NCI-H2029 (cell line): Measurements from ENCODE around the gene CDC42BPA.
"Not testable (repeated sequence)": the region's sequence is repeated elsewhere in the genome, so short reads cannot be mapped to it uniquely, and the experiment has no call there.

Experiments used
- DNase-seq: peaks from one replicate; lab custom pipeline; 2025; lab: John Stamatoyannopoulos, UW

The CDC42BPA gene

DNA sequence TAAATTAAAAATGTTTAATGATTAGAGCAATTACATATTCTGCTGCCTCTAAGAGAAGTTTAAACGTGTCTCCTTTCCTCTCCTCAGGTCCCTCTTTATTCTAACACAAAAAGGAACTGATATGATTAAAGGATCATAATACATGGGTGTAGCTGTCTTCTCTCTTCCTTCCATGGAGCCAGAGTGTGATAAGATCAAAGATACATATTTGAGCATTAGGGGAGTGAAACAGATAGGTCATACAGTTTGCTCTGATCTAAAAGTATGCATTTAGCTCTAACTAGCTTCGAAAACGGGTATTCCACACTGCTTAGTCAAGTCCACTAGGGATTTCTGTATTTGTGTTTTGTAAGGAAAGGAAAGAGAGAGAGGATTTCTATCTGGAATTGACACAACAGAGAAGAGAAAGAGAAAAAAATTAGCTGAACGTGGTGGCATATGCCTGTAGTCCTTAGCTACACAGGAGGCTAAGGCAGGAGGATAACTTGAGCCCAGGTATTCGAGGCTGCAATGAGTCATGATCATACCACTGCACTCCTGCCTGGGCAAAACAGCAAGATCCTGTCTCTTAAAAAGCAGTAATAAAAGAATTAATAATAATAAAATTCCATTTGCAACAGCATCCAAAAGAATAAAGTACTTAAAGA, 63.1 kb downstream of the CDC42BPA start:
- no peak for DNase-seq

DNA sequence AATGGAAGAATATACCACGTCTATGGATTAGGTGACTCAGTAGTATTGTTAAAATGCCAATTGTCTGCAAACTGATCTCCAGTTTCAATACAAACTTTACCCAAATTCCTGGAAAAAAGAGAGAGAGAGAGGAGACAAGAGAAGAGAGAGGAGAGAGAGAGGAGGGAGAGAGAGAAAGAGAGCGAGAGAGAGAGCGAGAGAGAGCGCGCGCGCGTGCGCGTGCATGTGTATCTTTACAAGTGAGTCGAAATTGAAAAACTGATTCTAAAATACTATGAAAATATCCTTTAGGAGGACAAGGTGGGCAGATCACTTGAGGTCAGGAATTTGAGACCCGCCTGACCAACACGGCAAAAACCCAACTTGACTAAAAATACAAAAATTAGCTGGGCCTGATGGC, 65.2 kb downstream of the CDC42BPA start:
- DNase-seq = no peak

DNA sequence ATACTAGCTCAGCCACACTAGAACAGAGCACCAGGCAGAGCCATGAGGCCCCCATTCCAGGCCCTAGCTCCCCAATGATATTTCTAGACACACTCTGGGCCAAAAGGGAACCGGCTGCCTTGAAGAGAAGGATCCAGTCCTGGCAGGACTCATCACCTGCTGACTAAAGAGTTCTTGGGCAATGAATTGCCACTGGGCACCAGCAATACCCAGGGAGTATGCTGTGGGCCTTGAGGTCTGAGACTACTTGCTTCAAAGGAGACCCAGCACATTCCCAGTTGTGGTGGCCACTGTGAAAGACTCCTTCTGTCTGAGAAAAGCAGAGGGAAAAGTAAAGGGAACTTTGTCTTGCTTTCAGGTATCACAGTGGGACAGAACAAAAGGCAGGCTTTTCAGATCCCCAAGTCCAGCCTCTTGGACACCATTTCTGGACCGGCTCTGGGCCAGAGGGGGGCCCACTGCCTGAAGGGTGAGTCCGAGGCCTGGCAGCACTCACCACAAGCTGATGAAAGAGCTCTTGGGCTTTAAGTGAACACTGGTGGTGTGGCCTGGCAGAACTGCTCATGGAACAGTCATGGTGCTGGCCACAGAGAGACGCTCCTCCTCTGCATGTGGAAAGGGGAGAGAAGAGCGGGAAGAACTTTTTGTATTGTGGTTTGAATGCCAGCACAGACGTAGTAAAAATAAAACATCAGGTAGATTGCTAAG, 72.5 kb downstream of the CDC42BPA start:
- DNase-seq = no peak

DNA sequence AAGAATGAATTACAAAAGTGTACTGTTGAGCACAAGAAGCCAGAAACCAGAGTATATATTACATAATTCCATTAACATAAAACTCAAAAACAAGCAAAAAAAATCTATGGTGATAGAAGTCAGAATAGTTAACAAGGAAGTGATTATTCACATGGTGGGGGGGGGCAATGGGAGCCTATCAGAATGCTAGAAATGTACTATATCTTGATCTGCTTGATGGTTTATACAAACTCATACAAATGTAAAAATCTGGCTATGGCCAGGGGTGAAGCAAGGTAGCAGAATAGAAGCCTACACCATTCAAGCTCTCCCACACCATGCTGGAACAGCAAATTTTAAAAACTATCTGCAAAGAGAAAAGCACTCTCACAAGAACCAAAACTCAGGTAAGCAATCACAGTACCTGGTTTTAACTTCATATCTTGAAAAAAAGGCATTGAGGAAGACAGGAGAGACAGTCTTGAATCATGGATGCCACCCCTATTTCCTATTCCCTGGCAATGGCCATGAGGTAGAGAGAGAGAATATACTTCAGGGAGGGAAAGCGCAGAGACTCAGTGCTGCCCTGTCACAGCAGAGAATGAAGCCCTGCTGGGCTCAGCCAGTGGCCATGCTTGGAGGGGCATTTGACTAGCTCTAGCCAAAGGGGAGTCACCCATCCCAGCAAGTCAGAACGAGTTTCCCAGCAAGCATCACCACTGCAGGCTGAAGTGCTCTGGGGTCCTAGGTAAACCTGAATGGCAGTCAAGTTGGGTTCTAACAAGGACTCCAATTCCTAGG, 73.8 kb downstream of the CDC42BPA start:
- DNase-seq = no peak

DNA sequence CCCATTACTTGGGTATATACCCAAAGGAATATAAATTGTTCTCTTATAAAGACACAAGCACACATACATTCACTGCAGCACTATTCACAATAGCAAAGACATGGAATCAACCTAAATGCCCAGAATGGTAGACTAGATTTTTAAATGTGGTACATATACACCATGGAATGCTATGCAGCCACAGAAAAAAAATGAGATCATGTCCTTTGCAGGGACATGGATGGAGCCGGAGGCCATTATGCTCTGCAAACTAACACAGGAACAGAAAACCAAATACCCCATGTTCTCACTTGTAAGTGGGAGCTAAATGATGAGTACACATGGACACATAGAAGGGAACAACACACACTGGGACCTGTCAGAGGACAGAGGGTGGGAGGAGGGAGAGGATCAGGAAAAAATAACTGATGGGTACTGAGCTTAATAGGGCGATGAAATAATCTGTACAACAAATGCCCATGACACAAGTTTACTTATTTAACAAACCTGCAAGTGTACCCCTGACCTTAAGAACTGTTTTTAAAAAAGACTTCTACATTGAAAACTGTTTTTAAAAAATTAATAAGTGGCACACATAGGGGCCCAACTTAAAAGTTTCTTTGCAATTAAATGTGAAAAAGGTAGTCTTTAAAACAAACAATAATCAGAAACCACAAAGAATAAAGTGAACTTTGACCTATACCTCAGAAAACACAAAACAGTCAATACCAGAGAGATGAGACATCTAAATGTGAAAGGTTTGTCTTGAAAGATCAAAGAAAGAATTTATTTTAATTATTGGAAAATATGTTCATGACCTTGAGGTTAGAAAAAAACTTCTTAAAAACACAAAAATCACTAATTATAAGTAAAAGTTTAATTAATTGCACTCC, 75.2 kb downstream of the CDC42BPA start:
- no peak for DNase-seq

DNA sequence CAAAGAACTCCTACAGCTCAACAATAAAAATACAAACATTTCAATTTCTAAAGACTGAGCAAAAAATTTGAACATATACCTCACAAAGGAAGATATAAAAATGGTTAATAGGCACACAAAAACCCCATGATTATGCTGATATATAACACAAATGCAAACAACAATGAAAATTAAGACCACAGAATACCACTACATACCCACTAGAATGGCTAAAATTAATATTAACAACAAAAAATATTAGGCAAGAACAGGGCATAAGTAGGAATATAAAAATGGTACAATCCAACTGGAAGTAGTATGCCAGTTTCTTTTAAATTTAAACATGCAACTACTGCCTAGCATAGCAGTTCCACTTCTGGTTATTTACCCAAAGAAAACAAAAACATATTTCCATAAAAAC, 77.3 kb downstream of the CDC42BPA start:
- no peak for DNase-seq

DNA sequence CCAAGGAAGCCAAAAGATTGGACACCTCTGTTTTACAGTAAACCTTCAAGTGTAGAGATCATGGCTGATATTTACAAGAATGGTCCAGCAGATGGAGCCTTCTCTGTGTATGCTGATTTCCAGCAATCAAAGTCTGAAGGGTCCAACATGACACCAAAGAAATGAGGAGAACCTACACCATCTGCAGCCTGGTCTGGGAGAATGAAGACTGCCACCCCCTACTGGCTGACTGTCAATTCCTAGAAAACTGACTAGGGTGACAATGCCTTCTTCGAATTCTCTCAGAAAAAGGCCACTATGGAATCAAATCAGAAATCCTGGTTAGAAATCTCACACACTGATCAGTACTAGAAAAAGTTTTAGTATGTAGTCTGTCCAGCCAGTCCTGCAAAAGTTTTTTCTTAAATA, 83.3 kb downstream of the CDC42BPA start:
- no peak for DNase-seq

DNA sequence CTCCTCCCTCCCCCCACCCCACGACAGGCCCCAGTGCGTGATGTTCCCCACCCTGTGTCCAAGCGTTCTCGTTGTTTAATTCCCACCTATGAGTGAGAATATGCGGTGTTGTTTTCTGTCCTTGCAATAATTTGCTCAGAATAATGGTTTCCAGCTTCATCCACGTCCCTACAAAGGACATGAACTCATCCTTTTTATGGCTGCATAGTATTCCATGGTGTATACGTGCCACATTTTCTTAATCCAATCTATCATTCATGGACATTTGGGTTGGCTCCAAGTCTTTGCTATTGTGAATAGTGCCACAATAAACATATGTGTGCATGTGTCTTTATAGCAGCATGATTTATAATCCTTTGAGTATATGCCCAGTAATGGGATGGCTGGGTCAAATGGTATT, 87.2 kb downstream of the CDC42BPA start:
- not testable (repeated sequence) for DNase-seq

DNA sequence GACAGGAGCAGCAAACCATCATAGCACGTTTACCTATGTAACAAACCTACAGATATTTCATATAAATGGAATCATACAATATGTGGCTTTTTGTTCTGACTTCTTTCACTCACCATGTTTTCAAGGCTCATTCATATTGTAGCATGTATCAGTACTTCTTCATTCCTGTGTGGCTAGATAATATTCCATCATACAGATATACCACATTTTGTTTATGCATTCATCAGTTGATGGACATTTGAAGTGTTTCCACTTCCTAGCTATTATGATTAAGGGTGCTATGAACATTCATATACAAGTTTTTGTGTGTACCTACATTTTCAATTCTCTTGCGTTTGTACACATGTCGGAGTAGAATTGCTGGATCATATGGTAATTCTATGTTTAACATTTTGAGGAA, 90.1 kb downstream of the CDC42BPA start:
- DNase-seq = no peak

DNA sequence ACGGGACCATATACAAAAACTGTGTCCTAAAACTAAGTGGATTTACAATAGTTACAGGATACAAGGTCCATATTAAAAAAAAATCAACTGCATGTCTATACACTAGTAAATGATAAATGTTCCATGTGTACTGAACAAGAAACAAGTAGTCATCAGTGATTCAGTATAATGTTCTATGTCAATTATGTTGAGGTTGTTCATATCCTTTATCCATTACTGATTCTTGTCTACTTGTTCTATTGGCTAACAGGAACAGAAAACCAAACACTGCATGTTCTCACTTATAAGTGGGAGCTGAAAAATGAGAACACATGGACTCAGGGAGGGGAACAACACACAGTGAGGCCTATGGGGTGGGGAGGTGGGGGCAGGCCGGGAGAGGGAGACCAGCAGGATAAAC, 90.5 kb downstream of the CDC42BPA start:
- DNase-seq = no peak

DNA sequence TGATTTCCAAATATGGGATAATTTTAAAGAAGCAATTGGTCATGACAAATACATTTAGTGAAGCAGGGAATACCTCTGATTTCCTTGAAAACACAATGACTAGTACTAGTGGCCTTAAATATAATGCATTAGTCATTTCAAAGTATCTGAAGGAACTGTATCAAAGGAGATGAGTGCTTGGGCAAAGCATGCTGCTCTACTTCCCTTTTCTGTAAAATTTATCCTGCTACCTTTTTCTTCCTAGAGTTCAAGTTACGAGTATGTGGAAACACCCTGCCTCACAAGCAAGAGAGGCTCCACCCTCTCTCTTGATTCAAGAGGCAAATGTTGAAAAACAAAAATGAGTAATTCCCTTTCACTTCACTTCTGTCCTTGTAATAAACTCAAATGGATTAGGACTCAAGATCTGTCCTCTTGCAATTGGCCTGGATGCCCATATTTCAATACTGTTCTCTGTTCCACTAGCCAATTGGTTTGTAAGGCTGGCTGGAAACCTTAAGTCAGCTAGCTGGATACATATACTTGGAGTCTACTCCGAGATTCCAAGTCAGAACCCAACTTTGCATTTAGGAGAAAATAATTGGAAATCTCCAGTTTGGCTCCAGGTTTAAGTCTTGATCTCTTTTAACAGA, 92.5 kb downstream of the CDC42BPA start:
- no peak for DNase-seq

DNA sequence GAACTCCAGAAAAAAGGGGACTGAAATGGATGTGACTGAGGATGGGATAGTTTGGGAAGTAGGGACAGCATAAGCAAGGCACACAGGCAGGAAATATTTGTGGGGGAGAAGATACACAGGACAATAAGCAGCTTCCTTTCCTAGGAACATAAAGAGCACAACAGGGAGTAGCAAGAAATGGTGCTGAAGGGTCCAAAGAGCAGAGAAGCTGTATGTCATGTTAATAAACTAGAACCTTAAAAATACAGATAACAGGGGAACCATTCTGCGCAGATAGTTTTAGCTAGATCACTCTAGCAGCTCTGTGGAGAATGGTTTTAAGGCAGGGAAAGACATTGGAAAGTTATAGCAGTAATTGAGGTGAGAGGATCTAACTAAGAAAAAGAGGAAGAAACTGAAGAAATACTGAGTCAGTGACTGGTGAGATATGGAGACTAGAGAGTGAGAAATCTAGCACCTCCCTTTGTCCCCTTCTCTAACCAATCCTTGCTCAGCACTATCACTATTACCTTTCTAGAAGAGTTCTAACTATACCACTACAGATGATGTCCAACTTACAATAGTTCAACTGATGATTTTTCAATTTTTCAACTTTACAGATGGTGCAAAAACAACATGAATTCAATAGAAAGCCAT, 95.0 kb downstream of the CDC42BPA start:
- no peak for DNase-seq

DNA sequence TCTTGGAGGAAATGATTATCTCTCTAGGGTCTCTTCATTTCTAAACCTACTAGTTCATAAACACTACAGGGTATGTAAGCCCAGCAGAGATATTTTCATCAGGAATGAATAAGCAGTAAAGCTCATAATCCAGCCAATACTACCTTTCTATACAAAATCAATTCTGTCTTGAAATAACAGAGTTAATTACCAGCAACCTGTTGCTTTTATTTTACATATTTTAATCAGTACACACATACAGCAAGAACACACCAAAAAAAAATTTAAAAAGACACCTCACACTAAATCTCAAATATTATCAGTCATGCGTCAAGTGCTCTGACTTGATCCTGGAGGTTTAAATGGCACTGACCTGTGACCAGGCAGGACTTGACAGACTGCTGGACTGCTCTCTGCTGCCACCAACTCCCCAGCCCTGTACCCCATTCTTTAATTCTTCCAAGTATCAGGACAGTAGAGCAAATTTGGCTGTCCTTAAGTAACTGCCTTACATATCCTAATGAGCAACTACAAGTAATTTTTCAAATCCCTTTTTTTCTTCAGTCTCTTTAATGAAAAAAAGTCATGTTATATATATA, 98.5 kb downstream of the CDC42BPA start:
- no peak for DNase-seq

DNA sequence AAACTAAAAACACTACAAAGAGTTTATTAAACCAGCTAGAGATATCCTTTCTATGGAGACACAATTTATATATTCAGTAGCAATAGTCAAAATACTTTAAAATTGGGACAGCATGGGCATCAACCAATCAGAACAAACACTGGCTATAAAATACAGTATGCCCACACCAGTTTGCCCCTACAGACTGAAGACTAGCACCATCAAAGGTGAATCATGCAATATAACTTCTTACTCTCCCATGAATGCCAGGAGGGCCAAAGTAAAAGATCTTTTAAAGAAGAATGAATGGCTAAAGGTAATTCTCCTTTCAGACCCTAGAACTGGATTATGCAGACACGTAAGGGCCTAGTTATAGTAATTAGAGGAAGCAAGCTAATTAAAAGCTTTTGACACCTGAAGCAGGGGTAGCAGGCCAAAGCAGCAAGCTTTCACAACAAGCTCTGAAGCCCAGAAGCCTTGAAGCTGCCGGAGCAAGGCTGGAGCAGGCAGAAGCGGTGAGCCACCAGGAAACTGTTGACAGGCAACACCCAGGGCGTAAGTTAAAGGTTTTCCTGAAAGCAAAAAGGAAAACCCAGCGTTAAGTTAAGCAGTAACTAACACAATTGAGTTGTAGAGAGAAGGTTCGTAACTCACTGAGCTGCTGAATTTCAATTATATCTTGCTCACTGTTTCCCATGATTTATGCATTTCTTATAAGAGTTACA, 99.3 kb downstream of the CDC42BPA start:
- no peak for DNase-seq

DNA sequence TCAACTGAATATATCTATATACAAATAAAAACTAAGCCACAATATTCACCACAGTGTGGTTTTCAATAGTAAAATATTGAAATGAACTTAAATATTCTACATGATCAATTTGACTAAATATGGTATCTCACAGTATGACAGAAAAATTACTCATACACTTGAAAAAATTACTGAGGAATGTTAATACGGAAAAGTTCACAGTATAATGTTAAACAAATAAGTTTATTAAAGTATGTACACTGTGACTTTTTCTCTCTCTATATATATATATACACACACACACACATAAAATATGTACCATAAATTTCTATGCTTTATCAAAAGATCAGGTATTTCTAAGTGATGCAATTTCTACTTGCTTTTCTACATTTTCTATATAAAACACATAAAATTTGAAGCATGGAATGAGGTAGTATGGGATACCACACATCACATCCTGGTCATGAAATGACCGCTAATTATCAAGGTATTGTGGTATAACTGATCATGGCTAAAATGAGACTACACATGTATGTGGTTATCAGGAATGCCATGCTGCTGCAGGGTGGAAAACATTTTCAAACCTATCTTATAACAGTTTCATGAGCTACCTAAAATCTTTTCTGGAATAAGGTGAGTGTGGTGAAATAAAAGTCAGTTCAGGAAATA, 102.3 kb downstream of the CDC42BPA start:
- no peak for DNase-seq

DNA sequence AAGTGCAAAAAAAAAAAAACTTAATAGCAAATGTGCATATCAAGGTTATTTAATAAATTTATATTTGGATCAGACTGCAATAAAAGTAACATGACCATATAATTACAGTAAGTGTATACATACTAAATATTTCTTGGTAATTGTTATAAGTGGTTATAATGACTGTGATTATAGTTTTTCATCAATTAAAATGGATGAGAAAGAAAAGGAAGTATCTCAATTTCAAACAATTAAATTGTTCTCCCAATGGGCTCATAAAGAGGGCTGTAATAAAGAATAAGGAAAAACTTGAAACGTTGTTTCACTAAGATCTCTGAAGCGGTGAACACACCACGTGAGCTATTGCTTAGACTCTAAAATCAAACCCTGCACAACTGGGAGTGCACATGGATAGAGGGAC, 104.1 kb downstream of the CDC42BPA start:
- no peak for DNase-seq

DNA sequence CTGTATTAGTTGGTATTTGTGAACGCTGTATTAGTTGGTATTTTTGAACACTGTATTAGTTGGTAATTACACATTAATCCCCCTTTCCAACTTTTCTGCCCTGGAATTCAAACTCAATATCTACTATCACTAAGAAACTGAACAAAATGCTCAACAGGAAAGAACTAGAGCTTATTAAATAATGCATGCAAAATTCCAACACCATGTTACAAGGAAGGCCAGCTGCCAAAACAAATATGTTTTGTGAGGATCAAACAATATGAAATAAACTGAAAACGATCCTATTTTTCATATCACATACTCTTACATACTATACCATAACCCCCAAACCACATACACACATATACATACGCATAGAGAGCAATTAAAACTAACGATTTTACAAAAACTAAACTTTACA, 104.9 kb downstream of the CDC42BPA start:
- DNase-seq = no peak

DNA sequence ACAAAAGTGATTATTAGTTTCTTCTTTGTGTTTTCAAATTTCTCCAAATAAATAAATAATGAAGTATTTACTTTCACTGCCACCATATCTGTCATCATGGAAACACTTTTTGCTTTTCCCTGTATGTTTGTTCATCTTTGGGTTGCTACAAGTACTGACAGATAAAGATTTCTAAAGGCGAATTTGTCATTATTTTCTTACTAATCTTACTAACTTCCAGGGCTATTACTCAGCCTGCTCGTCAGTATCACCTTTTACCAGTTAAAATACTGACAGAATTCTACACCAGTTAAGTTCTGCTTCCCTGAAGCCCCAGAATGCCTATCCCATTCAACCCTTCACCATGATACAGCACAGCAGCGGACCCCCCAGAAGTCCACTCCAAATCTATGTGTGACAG, 106.1 kb downstream of the CDC42BPA start:
- DNase-seq = no peak

DNA sequence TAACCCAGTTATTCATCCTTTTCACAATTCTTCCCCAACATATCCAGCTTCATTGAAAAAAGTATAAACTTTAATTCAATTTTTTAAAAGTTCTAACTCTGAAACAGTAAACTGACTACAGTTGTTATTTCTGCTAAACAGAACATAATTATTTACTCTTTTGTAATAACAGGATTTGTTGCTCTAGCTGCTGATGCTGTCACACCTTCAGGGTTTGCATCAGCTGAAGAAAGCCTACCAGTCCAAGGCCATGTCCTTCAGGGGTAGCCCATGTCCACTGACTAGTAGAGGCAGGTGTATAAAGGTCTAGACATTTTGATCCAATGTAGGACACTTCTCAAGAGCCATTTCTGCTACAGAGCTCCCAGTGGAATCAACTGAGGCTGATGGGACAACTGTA, 107.7 kb downstream of the CDC42BPA start:
- DNase-seq = no peak

DNA sequence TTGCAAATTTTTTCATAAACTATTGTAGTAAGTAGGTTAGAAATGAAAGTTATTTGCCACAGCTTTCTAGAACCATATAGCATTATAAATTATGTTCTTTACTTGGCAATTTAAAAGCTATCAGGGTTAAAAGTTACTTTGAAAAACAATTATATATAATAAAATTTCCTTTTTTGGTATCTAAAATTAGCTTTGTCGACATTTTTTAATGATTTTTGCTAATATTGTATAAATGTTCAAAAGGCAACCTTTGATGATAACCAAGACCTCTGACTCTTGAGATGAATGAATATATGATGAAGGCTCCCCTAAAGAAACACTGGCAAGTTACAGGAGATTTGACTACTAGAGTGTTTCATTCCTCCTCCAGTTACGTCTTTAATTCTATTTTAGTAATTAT, 121.2 kb downstream of the CDC42BPA start:
- no peak for DNase-seq
